ENCODE measurements around the gene TCF4. TPM values are rescaled to one million over a fixed set of nuclear protein-coding genes. Genes with fewer than 3 reads are reported as not detected.

TCF4 gene
- total and polyA plus RNA-seq, 2 experiments from 2014 or later = 77.7 to 89.2 TPM

DNA sequence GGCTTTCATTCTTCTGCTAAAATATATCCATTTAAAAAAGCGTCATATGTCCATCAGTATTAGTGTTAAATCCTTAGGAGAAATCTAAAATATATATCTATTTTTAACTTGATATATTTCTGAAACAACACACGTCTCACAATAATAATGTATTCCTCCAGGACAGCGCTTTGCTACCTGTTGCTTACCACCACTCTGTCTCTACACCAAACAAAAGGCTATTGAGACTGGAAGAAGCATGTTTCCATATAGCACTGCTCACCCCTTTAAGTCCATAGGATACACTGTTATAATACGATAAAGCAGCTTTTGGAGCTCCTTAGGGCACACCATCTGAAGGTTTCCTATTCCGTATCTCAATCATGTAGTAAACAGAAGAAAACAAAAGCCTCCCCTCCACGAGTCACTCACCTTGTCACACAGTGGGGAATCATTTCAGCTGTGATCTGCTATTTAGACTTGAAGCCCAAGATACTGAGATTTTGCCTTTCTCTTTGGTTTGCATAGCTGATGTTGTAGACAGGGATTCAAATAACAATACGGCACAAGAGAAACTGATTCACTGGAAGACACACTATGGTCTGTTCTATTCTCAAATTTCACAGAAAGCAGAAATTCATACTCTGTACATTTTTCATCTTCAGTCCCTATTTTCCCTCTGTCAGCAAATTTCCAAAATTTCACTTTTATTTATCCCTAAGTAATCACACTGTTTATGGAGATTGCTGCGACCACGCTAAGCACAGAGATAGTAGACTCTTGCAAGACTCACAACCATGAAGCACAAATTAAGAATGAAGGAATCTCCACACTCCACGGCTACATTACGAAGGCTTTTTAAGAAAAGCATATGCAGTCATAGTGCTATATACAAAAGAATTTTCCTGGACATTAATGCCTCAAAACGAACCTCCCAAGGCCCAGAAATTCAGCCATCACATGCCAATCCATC lies 187.1 kb downstream of the TCF4 start:
- Histone ChIP-seq H3K27ac (ENCODE audit: low read depth) (peak overlapping the region; percentile 87), H3F3A (replicated peaks; ENCODE audit: low read depth) (no peaks in the 10 kb centered on the region), H3K27me3 (ENCODE audit: insufficient read depth) (no peaks in the 10 kb centered on the region), H2AFZ (no peak overlapping the region), H4K20me1 (replicated peaks; ENCODE audit: insufficient read depth) (no peaks in the 10 kb centered on the region), H3K9me2 (ENCODE audit: insufficient read depth) (no peaks in the 10 kb centered on the region), H3K79me2 (replicated peaks; ENCODE audit: insufficient read depth) (peaks cover 78% of the 10 kb centered on the region), H3K36me3 (ENCODE audit: insufficient read depth) (no peaks in the 10 kb centered on the region), H3K4me2 (peak overlapping the region; percentile 62), H3K4me1 (ENCODE audit: insufficient read depth) (peaks cover 81% of the 10 kb centered on the region), H3K4me3 (no peak overlapping the region)
- Mint-ChIP-seq H3K9me3 (no peaks in the 10 kb centered on the region), H3K27ac (peak overlapping the region; percentile 82), H3K36me3 (ENCODE audit: low read depth) (no peaks in the 10 kb centered on the region), H3K4me1 (peaks cover 86% of the 10 kb centered on the region), H3K4me3 (no peak overlapping the region; the same call in 2 of the 3 replicates), H3K27me3 (ENCODE audit: insufficient read depth, low read depth, poor library complexity) (peaks cover 6% of the 10 kb centered on the region)
- no peak for TF ChIP-seq POLR2AphosphoS5 (IDR thresholded peaks at IDR 0.05; ENCODE audit: low read depth)
- no peak for TF ChIP-seq ZNF331 (CRISPR knock-in tag; IDR thresholded peaks at IDR 0.05; ENCODE audit: low read depth)
- no peak for TF ChIP-seq CREB1 (CRISPR knock-in tag; IDR thresholded peaks at IDR 0.05; ENCODE audit: low read depth)
- no peak for TF ChIP-seq EZH2phosphoT487 (IDR thresholded peaks at IDR 0.05; ENCODE audit: unreplicated experiment)
- no peak for TF ChIP-seq STAT1 (IDR thresholded peaks at IDR 0.05; ENCODE audit: unreplicated experiment)
- no peak for TF ChIP-seq JUNB (IDR thresholded peaks at IDR 0.05; ENCODE audit: unreplicated experiment)
- TF ChIP-seq, protein P1, sequence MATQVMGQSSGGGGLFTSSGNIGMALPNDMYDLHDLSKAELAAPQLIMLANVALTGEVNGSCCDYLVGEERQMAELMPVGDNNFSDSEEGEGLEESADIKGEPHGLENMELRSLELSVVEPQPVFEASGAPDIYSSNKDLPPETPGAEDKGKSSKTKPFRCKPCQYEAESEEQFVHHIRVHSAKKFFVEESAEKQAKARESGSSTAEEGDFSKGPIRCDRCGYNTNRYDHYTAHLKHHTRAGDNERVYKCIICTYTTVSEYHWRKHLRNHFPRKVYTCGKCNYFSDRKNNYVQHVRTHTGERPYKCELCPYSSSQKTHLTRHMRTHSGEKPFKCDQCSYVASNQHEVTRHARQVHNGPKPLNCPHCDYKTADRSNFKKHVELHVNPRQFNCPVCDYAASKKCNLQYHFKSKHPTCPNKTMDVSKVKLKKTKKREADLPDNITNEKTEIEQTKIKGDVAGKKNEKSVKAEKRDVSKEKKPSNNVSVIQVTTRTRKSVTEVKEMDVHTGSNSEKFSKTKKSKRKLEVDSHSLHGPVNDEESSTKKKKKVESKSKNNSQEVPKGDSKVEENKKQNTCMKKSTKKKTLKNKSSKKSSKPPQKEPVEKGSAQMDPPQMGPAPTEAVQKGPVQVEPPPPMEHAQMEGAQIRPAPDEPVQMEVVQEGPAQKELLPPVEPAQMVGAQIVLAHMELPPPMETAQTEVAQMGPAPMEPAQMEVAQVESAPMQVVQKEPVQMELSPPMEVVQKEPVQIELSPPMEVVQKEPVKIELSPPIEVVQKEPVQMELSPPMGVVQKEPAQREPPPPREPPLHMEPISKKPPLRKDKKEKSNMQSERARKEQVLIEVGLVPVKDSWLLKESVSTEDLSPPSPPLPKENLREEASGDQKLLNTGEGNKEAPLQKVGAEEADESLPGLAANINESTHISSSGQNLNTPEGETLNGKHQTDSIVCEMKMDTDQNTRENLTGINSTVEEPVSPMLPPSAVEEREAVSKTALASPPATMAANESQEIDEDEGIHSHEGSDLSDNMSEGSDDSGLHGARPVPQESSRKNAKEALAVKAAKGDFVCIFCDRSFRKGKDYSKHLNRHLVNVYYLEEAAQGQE (IDR thresholded peaks at IDR 0.05; ENCODE audit: unreplicated experiment) = no peak
- no peak for TF ChIP-seq EZH2 (IDR thresholded peaks at IDR 0.05; ENCODE audit: low read depth, unreplicated experiment)
- TF ChIP-seq NANOG (IDR thresholded peaks at IDR 0.05; ENCODE audit: borderline replicate concordance) = no peak
- TF ChIP-seq, protein P2, sequence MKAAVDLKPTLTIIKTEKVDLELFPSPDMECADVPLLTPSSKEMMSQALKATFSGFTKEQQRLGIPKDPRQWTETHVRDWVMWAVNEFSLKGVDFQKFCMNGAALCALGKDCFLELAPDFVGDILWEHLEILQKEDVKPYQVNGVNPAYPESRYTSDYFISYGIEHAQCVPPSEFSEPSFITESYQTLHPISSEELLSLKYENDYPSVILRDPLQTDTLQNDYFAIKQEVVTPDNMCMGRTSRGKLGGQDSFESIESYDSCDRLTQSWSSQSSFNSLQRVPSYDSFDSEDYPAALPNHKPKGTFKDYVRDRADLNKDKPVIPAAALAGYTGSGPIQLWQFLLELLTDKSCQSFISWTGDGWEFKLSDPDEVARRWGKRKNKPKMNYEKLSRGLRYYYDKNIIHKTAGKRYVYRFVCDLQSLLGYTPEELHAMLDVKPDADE (IDR thresholded peaks at IDR 0.05) = no peak
- TF ChIP-seq, protein P3, sequence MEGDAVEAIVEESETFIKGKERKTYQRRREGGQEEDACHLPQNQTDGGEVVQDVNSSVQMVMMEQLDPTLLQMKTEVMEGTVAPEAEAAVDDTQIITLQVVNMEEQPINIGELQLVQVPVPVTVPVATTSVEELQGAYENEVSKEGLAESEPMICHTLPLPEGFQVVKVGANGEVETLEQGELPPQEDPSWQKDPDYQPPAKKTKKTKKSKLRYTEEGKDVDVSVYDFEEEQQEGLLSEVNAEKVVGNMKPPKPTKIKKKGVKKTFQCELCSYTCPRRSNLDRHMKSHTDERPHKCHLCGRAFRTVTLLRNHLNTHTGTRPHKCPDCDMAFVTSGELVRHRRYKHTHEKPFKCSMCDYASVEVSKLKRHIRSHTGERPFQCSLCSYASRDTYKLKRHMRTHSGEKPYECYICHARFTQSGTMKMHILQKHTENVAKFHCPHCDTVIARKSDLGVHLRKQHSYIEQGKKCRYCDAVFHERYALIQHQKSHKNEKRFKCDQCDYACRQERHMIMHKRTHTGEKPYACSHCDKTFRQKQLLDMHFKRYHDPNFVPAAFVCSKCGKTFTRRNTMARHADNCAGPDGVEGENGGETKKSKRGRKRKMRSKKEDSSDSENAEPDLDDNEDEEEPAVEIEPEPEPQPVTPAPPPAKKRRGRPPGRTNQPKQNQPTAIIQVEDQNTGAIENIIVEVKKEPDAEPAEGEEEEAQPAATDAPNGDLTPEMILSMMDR (conservative IDR thresholded peaks at IDR 0.05; ENCODE audit: low read depth in 2 of 2) = no peak
- TF ChIP-seq, protein P4, sequence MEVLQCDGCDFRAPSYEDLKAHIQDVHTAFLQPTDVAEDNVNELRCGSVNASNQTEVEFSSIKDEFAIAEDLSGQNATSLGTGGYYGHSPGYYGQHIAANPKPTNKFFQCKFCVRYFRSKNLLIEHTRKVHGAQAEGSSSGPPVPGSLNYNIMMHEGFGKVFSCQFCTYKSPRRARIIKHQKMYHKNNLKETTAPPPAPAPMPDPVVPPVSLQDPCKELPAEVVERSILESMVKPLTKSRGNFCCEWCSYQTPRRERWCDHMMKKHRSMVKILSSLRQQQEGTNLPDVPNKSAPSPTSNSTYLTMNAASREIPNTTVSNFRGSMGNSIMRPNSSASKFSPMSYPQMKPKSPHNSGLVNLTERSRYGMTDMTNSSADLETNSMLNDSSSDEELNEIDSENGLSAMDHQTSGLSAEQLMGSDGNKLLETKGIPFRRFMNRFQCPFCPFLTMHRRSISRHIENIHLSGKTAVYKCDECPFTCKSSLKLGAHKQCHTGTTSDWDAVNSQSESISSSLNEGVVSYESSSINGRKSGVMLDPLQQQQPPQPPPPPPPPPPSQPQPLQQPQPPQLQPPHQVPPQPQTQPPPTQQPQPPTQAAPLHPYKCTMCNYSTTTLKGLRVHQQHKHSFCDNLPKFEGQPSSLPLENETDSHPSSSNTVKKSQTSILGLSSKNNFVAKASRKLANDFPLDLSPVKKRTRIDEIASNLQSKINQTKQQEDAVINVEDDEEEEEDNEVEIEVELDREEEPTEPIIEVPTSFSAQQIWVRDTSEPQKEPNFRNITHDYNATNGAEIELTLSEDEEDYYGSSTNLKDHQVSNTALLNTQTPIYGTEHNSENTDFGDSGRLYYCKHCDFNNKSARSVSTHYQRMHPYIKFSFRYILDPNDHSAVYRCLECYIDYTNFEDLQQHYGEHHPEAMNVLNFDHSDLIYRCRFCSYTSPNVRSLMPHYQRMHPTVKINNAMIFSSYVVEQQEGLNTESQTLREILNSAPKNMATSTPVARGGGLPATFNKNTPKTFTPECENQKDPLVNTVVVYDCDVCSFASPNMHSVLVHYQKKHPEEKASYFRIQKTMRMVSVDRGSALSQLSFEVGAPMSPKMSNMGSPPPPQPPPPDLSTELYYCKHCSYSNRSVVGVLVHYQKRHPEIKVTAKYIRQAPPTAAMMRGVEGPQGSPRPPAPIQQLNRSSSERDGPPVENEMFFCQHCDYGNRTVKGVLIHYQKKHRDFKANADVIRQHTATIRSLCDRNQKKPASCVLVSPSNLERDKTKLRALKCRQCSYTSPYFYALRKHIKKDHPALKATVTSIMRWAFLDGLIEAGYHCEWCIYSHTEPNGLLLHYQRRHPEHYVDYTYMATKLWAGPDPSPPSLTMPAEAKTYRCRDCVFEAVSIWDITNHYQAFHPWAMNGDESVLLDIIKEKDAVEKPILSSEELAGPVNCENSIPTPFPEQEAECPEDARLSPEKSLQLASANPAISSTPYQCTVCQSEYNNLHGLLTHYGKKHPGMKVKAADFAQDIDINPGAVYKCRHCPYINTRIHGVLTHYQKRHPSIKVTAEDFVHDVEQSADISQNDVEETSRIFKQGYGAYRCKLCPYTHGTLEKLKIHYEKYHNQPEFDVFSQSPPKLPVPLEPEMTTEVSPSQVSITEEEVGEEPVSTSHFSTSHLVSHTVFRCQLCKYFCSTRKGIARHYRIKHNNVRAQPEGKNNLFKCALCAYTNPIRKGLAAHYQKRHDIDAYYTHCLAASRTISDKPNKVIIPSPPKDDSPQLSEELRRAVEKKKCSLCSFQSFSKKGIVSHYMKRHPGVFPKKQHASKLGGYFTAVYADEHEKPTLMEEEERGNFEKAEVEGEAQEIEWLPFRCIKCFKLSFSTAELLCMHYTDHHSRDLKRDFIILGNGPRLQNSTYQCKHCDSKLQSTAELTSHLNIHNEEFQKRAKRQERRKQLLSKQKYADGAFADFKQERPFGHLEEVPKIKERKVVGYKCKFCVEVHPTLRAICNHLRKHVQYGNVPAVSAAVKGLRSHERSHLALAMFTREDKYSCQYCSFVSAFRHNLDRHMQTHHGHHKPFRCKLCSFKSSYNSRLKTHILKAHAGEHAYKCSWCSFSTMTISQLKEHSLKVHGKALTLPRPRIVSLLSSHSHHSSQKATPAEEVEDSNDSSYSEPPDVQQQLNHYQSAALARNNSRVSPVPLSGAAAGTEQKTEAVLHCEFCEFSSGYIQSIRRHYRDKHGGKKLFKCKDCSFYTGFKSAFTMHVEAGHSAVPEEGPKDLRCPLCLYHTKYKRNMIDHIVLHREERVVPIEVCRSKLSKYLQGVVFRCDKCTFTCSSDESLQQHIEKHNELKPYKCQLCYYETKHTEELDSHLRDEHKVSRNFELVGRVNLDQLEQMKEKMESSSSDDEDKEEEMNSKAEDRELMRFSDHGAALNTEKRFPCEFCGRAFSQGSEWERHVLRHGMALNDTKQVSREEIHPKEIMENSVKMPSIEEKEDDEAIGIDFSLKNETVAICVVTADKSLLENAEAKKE (CRISPR knock-in tag; IDR thresholded peaks at IDR 0.05) = no peak
- no peak for TF ChIP-seq ZNF114 (CRISPR knock-in tag; IDR thresholded peaks at IDR 0.05)
- DNase-seq (ENCODE audit: low spot score) (no peak), ATAC-seq (peak; percentile 15; the same call in 2 of the 3 replicates)

All from GM23338 (cell line).